GM10266 (cell line): ENCODE results near the gene PIGB.

Source experiments
- DNase-seq: peaks from one replicate; pipeline ENCODE4 v3.0.0; 2012; ENCODE audit errors: extremely low spot score
- CTCF ChIP-seq: IDR thresholded peaks from 2 replicates; pipeline ENCODE4 v1.5.1; 2012; ENCODE audit warnings: mild to moderate bottlenecking, low read depth; ENCODE audit not compliant: control insufficient read depth, insufficient read depth; ENCODE audit errors: missing control alignments

Gene PIGB

GRCh38 chr15:55343168-55343567, 24.1 kb downstream of the PIGB start:
- TF ChIP-seq CTCF = no peak
- DNase-seq = no peak

DNA sequence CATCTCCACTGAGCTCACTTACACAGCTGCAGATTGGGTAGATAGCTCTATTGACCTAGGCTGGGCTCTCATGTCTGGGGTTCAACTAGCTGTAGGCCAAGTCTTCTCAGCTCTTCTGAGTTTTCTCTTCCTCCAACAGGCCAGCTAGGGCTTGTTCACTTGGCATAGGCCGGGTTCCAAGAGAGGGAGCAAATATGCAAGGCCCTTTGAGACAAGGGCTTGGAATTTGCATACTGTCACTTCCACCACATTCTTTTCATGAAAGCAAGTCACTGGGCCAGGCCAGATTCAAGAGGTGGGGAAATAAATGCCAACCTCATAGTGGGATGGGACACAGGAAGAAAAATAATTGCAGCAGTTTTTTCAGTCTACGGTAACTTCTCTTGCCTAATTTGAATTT, 25.2 kb downstream of the PIGB start:
- no peak for TF ChIP-seq CTCF
- DNase-seq = no peak

DNA sequence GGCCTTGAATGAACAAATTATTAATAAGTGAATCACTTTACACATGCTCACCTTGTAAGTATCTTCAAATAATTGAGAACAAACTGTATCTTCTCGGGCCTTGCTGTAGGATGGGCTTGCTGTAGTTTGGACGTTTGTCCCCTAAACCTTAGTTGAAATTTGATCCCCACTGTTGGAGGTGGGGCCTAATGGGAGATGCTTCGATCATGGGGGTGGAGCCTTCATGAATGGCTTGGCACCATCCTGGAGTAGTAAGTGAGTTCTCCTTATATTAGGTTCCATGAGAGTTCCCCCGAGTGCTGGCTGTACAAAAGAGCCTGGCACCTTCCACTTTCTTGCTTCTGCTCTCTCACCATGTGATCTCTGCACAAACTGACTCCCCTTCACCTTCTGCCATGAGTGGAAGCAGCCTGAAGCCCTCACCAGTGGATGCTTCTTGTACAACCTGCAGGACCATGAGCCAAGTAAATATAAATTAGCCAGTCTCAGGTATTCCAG, 29.3 kb downstream of the PIGB start:
- TF ChIP-seq CTCF = no peak
- no peak for DNase-seq

GRCh38 chr15:55349282-55349681, 30.3 kb downstream of the PIGB start:
- DNase-seq = no peak
- no peak for TF ChIP-seq CTCF

- DNase-seq = no peak
- no peak for TF ChIP-seq CTCF
Observed at GRCh38 chr15:55353025-55353424, 34.0 kb downstream of the PIGB start.

- TF ChIP-seq CTCF = no peak
Observed at GRCh38 chr15:55356985-55357585, 38.1 kb downstream of the PIGB start.

DNA sequence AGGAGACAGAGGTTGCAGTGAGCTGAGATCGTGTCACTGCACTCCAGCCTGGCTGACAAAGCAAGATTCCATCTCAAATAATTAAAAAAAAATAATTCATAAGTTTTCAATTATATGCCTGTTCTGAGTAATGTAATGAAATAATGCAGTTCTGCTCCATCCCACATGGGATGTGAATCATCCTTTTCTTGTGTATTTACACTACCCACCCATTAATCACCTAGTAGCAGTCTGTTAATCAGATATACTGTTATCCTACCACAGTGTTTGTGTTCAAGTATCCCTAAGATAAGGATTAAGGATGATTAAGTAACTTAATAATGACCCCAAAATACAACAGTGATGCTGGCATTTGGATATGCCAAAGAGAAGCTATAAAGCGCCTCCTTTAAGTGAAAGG, 38.8 kb downstream of the PIGB start:
- TF ChIP-seq CTCF = no peak
- DNase-seq = no peak

More at GRCh38 chr15:55356985-55357585, 38.1 kb downstream of the PIGB start:
- no peak for DNase-seq
